Measurements from ENCODE around the gene MYH11.

GRCh38 chr16:15775663-15776304 is 81.0 kb downstream of the MYH11 start:
- TF ChIP-seq CTCF (IDR thresholded peaks at IDR 0.05; ENCODE audit: low read depth, low read length) (no peak), POLR2A (IDR thresholded peaks at IDR 0.05; ENCODE audit: extremely low read depth, insufficient read length) (no peak), MAX (IDR thresholded peaks at IDR 0.05; ENCODE audit: low read depth, low read length) (no peak), MYC (IDR thresholded peaks at IDR 0.05; ENCODE audit: low read depth, low read length) (no peak)
